ENCODE measurements around the gene EYA2.

Gene EYA2

DNA sequence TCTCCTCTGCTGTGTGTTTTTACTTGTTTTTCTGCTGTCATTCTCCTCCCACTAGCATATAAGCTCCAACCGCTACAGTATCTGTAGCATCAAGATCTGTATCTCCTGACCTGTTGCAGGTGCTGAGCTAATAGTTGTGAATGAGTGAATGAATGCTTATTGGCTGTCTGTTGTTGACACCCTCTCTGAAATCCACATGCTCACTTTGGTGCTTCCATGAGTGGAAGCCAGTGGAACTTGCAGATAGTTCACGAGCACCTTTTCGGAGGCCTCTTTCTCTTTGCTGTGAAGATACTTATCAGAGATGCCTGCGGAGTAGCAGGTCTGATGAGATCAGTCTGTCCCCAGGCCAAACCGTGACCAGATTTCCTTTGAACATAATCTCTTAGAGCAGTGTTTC, 117.3 kb downstream of the EYA2 start:
- DNase-seq (ENCODE audit: low read depth, low spot score) = no peak
- ChIA-PET POLR2A (no interaction called here), CTCF (no interaction called here)
- H3K4me3 ChIP-seq (ENCODE audit: low read depth, low read length) = no peak overlapping the region
- TF ChIP-seq, protein P1, sequence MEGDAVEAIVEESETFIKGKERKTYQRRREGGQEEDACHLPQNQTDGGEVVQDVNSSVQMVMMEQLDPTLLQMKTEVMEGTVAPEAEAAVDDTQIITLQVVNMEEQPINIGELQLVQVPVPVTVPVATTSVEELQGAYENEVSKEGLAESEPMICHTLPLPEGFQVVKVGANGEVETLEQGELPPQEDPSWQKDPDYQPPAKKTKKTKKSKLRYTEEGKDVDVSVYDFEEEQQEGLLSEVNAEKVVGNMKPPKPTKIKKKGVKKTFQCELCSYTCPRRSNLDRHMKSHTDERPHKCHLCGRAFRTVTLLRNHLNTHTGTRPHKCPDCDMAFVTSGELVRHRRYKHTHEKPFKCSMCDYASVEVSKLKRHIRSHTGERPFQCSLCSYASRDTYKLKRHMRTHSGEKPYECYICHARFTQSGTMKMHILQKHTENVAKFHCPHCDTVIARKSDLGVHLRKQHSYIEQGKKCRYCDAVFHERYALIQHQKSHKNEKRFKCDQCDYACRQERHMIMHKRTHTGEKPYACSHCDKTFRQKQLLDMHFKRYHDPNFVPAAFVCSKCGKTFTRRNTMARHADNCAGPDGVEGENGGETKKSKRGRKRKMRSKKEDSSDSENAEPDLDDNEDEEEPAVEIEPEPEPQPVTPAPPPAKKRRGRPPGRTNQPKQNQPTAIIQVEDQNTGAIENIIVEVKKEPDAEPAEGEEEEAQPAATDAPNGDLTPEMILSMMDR (IDR thresholded peaks at IDR 0.05; ENCODE audit: insufficient read depth, low read length, missing control alignments) = no peak

DNA sequence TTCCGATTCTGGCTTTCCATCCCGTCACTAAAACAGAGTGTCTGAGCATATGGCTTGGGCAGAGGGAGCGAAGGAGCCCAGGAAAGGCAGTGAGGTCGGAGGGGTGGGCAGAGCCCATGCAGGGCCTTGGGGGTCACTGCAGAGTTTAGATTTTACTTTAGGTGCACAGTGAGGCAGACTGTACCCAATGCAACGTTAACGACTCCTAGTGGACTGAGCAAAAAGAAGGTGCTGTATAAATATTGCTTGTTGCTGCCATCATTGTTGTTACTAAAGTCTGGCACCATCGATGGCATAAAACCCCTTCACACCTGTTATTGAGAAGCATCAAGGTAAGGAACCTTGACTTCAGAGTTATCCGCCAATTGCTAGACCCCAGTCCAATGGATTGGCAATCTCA, 119.0 kb downstream of the EYA2 start:
- ChIA-PET CTCF (no interaction called here), POLR2A (no interaction called here)
- DNase-seq (ENCODE audit: low read depth, low spot score) = no peak

DNA sequence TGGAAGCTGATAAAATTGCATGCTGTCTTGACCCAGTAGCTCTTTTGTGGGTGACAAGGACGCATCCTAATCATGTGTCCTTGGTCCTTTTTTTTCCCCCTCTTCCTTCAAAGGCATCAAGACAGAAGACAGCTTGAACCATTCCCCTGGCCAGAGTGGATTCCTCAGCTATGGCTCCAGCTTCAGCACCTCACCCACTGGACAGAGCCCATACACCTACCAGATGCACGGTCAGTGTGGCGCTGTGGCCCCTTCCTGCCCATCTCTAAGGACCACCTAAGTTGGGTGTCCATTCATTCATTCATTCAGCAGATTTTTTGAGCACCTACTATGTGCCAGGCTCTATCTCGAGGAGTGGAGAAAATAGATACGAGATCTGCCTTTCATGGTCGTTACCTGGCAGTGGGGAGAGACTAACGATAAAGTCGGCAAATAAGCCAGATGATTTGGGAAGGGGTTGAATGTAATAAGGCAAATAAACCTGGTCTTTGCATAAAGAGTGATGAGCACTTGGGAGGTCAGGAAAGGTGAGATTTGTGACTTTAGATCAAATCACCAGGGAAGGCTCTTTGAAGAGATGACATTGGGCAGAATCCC, 121.5 kb downstream of the EYA2 start:
- POLR2A ChIA-PET = no interaction called here

More for the DNA sequence above, 119.0 kb downstream of the EYA2 start:
- TF ChIP-seq, protein P1 (IDR thresholded peaks at IDR 0.05; ENCODE audit: insufficient read depth, low read length, missing control alignments) = peak; percentile 2
- no peak overlapping the region for H3K4me3 ChIP-seq (ENCODE audit: low read depth, low read length)

DNA sequence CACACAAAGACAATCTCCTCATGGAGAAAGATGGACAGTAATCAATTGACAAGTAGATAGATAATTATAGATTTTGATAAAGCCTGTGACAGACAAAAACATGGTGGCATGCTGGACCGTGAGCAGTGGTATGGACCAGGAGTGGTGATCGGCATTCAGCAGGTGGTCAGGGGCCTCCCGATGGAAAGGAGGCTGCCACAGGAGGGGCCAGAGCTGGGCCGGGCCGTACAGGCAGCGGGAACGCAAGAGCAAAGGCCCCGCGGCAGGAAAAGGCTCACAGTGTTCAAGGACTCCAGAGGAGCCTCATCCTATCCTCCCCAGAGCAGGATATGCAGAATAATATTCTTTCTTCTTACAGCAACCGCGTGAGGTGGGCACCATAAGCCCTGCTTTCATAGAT, 123.7 kb downstream of the EYA2 start:
- ChIA-PET POLR2A (no interaction called here), CTCF (no interaction called here)
- DNase-seq (ENCODE audit: low read depth, low spot score) = no peak
- H3K4me3 ChIP-seq (ENCODE audit: low read depth, low read length) = no peak overlapping the region
- TF ChIP-seq, protein P1 (IDR thresholded peaks at IDR 0.05; ENCODE audit: insufficient read depth, low read length, missing control alignments) = no peak

More for the DNA sequence above, 121.5 kb downstream of the EYA2 start:
- CTCF ChIA-PET = interaction anchor here (1.4 kb wide), 1 partner anchor 11 kb away, joined by 4 read pairs; no protein-coding TSS in a partner anchor
- DNase-seq (ENCODE audit: low read depth, low spot score) = no peak
- no peak overlapping the region for H3K4me3 ChIP-seq (ENCODE audit: low read depth, low read length)
- TF ChIP-seq, protein P1 (IDR thresholded peaks at IDR 0.05; ENCODE audit: insufficient read depth, low read length, missing control alignments) = no peak

DNA sequence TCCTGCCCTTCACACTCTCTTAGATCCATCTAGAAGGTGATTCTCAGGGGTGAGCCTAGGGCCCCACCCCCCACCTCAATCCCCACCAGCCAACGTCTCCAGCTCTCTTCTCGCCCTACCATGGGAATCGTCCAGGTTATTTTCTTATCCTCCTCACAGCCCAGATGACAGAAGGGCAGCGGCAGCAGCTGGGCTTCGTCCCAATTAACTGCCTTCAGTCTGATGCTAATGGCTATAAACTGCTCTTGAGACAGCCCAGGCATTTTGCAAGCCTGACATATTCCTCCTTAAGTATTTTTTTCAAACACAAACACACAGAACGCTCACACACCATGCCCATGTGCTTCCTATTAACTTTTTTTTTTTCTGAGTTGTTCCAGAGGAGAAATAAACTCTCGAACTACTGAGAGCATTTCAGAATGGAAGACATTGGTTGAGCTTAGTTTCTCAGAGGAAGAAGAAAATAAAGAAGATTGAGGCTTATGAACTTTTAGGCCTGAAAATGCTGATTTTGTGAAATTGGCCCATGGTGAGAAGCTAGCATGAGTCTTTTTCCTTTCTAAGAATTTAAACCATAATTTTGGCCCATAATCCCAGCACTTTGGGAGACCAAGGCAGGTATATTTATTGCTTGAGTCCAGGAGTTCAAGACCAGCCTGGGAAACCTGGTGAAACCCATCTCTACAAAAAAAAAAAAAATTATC, 124.6 kb downstream of the EYA2 start:
- TF ChIP-seq, protein P1 (IDR thresholded peaks at IDR 0.05; ENCODE audit: insufficient read depth, low read length, missing control alignments) = no peak
- peak; percentile 52 for DNase-seq (ENCODE audit: low read depth, low spot score)
- H3K4me3 ChIP-seq (ENCODE audit: low read depth, low read length) = no peak overlapping the region
- POLR2A ChIA-PET = no interaction called here
- CTCF ChIA-PET = no interaction called here

DNA sequence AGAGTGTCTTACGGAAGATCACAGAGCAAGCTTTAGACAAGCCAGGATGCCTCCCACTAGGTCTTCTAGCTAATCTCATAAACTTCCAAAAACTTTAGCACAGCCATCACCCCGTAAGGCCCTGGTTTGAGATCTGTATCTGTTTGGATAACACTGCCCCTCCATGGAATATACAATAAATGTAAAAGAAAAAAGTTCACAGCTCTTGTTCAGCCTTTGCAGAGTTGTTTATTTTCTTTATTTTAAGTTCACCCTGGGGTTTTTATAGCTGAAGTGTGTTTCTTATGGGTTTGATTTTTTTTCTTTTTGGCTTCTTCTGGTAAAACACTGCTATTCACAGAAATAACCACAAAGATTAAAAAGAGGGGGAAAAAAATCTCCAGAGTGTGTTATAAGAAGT, 125.6 kb downstream of the EYA2 start:
- TF ChIP-seq, protein P1 (IDR thresholded peaks at IDR 0.05; ENCODE audit: insufficient read depth, low read length, missing control alignments) = no peak
- no peak overlapping the region for H3K4me3 ChIP-seq (ENCODE audit: low read depth, low read length)
- ChIA-PET CTCF (interaction anchor here (0.7 to 0.8 kb wide), 2 partner anchors 15 to 268 kb away, joined by 3 read pairs; no protein-coding TSS in a partner anchor), POLR2A (no interaction called here)
- no peak for DNase-seq (ENCODE audit: low read depth, low spot score)

Measured in AG04449 (cell line).